Raji (cell line): Measurements from ENCODE around the gene YWHAB.

Source experiments
- POLR2A ChIP-seq: IDR thresholded peaks from 2 replicates; pipeline ENCODE4 v1.6.1; 2011; ENCODE audit warnings: low read depth, low read length, control low read depth; ENCODE audit not compliant: insufficient read depth

YWHAB gene

DNA sequence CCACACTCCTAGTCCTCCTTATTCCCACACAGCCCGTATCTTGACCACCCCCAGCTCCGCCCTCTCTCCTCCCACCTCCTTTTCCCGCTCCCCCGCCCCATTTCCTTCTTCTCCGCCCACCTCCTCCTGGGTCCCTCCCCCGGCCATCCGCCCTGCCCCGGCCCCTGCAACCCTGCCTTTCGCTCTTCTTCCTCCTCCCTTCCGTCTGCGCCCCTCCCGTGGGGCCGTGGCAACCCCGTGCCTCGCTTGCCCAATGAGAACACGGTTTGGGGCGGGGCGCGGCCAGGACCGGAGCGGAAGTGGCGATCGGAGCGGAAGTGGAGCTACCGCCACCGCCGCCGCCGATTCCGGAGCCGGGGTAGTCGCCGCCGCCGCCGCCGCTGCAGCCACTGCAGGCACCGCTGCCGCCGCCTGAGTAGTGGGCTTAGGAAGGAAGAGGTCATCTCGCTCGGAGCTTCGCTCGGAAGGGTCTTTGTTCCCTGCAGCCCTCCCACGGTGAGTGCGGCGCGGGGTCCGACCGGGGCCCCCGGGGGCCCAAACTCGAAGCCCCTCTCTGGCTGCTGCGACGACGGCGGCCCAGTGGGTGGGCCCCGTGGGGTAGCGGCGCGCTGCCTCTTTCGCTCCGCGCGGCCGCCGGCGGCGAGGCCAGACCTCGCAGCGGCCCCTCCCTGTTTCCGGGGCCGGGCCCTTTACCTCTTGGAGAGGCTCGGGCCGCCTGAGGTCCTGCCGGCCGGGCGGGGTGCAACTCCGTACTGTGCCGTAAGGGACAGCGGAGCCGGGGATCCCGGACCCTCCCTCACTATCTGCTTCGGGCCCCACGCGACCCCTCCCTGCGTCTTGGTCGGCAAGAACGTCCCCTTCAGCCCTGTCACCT, at the start of gene YWHAB:
YWHAB (plus strand) TSS at position 314 of the 874 bp plus-strand sequence. CDS start 15,829 bp downstream, outside the sequence.
- peak; percentile 67 for TF ChIP-seq POLR2A

DNA sequence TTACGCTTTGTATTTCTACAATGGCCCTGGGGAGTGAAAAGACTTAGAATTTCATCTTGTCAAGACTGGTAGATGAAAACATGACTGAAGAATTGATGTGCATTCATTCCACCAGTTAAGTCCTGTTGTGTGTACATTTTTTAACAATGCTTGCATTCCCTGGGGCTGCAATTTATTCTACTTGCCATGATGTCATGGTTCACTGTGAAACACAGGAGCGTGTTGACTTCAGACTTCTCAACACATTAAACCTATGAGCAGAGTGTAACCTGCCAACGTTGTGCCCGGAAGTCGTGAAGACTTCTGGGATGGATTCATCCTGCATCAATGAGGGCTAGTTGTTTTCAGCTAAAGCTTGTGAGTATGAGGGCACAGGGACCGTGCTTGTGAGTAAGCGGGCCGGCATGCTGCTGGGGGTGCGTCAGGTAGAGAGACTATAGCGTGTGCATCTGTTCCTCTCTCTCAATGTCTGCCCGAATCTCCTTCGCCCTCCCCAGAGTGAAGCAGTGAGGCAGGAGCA, 48.8 kb upstream of the YWHAB start:
- TF ChIP-seq POLR2A: no peak

DNA sequence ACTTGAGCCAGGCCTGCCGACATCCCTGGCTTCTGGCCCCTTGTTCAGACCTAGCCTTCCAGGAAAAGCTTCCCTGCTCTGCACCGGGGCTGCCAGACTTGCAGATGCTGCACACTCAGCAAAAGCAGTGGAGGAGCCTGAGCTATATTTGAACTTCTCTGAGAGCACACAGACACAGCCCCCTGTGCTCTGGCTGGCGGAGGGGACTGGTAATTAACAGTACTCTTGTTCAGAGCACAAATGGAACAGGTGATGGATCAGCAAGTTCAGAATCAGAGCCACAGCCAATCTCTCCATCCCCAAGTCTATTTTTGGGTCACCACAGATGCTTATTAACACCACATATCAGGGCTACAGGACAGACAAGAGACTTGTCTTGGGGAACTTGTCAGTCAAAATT, 47.6 kb upstream of the YWHAB start:
- no peak for TF ChIP-seq POLR2A

DNA sequence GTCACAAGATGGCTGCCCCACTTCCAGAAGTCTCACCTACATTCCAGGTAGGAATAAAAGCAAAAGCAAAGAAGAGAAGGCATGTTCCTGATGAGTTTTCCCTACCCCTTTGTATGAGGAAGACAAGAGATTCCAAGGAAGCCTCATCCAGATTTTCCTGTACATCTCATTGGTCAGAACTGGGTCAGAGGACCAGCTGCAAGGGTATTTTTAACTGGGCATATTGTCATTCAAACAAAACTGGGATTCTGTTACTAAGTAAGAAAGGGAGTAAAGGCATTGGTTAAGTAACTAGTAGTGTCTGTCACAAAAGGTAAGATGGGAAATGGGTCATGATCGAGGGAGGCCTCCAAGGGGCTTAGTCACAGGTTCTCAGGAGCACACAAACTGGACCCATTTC, 47.0 kb upstream of the YWHAB start:
- no peak for TF ChIP-seq POLR2A

DNA sequence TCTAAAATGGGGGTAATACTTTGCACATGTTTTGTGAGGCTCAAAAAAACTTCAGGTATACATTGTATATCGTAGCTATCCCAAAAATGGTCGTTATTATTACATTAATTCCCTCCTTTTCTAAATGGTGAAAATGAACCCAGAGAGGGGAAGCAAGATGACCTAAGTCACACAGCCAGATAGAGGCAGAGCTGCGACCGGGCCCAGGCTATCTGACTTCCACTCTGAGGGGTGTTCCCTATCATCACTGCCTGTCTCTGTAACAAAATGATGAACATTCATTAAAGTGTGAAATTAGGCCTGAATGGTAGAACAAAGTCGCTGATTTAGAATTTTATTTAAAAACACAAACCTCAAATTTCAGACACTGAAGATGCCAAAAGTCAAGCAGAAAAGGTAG, 46.0 kb upstream of the YWHAB start:
- TF ChIP-seq POLR2A: no peak

DNA sequence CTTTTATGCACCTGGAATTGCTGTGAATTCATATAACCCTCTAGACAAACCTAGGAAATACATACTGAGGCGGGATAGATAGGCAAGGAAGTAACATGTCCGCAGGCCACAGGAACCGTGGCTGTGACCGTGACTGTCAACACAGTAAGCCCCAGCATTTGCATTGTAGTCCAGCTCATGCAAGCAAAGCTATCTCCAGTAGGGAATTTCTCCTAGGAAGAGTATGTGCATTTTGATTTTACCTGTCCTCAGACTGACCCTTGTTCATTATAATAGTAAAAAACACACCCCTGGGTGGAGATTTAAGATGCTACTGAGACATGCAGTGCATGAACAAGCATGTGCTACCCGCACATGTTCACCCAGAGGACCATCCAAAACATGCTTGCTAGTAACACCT, 44.7 kb upstream of the YWHAB start:
- no peak for TF ChIP-seq POLR2A

DNA sequence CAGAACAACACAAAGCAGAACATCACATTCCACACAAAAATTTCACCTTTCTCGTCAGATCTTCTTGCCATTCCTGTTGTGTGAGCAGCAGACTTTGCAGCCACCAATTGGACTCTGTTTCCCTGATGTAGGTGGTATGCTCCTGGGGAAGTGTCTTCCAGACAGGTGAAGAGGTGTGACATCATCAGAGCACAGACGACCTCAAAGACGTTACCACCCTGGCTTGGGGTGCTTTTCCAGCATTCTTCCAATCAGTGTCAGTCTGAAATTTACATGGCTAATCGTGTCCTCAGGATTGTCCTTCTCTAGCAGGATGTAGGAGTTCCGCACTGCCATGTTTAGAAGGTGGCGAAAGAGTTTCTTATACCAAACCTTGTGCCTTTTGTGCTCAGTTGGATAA, 43.5 kb upstream of the YWHAB start:
- no peak for TF ChIP-seq POLR2A

DNA sequence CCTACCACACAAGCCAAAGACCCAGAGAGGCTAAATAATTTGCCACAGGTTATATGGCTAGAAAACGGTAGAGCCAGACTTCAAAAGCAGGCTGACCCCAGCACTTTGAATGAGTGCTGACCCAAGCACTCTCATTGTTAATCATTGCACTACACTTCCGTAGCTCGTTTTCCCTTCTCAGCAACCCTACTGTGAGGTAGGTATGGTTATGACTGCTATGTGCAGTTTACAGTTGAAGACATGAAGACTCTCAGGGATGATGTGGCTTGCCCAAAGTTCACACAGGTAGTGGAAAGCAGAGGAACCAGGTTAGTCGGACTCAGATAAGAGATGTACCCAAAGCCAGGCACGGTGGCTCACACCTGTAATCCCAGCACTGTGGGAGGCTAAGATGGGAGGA, 41.6 kb upstream of the YWHAB start:
- no peak for TF ChIP-seq POLR2A

DNA sequence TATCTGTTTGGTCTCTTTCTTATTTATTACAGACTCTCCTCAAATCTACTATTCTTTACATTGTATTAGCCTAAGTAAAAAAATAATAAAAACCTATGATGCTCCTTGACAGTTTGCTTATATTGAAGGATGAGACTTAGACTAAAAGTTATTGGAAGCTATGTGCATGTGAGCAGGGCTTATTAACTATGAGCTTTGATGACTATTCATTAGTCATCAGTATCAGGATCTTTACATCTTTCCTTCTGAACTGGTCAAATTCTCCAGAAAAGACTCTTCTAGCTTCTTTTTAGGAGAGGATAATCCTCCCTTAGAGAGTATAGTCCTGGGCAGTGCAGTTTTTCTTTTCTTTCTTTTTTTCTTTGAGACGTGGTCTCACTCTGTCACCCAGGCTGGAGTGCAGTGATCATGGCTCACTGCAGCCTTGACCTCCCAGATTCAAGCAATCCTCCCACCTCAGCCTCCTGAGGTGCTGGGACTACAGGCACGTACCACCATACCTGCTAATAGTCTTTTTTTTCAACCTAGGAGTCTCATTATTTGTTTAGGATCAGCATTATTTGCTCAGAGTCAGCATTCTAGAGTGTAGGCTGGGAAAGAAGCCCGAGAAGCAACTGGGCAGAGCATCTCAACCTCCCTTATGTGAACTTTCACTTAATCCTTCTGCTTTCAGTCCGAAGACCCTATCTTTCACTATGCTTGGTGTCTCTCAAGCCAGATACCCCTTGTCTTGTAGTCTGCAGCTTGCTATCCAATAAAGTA, 37.1 kb upstream of the YWHAB start:
- TF ChIP-seq POLR2A: no peak

DNA sequence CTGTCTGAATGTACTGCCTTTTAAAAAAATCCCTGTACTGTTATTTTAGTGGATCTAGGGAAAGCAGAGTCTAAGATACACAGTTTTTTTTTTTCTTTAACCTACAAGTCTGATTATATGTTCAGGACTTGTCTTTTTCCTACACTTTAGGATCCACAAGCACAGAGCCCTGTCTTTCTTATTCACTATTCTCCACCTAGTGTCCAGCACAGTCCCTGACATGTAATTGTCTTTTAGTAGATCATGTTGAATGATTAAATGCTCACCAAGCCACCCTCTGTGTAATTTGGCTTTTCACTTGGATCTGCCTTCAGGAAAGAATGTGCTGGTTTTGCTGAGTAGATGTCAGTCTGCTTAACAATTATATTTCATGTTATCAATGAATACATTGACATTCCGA, 35.8 kb upstream of the YWHAB start:
- no peak for TF ChIP-seq POLR2A

DNA sequence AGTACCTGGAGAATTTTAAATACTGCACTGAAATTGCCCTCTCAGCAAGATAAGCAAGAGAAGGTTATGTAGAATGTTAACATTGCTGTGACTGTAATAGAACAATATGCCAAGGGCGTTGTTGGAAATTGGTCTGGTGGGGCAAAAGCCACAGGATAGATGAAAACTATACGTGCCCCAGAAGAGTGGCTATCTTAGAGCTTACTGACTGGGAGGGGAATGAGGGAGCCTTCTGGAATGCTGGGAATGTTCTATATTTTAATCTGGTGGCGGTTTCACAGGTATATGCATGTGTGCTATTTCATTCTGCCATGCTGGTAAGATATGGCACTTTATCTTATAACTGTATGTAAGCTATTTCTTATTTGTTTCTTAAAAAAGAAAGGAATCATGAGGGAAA, 35.2 kb upstream of the YWHAB start:
- TF ChIP-seq POLR2A: no peak

DNA sequence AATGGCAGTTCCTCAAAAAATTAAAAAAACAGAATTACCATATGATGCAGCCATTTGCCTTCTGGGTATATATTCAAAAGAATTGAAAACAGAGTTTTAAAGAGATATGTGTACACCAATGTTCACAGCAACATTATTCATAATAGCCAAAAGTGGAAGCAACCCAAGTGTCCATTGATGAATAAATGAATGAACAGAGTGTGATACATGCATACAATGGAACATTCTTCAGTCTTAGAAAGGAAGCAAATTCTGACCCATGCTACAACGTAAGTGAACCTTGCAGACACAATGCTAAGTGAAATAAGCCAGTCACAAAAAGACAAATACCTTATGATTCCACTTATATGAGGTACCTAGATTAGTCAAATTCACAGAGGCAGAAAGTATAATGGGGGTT, 34.7 kb upstream of the YWHAB start:
- no peak for TF ChIP-seq POLR2A

DNA sequence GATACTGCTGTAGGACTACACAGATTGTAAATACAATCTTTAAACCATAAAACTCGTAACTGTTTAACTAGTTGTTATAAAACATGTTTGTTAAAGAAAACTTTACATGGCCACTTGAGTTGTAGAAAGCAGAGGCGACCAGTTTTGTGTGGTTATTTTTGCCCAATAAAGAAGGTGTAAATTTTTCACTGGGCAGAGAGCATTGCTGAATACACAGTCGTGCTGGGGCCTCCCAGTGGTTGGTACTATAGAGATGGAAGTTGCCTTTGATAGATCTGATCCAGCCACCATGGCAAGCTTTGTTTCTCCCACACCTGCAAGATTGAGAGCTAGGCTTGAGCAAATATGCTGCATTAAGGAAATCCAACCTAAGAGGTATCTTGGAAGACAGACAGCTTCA, 34.0 kb upstream of the YWHAB start:
- TF ChIP-seq POLR2A: no peak

DNA sequence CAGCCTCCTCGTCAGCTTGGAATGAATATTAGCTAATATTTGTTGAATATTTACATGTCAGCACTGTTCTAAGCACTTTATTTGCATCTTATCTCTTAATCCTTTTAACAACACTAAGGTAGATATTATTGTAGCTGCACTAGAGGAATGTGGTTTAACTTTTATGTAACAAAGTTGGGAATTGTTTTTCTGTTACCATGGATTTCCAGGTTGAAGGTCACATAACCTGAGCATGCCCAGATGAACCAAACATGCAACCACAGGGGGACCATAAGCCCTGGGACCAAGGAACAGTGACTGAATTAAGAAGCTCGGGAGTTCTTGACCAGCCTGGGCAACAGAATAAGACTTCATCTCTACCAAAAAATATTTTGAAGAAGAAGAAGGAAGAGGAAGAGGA, 29.1 kb upstream of the YWHAB start:
- no peak for TF ChIP-seq POLR2A

DNA sequence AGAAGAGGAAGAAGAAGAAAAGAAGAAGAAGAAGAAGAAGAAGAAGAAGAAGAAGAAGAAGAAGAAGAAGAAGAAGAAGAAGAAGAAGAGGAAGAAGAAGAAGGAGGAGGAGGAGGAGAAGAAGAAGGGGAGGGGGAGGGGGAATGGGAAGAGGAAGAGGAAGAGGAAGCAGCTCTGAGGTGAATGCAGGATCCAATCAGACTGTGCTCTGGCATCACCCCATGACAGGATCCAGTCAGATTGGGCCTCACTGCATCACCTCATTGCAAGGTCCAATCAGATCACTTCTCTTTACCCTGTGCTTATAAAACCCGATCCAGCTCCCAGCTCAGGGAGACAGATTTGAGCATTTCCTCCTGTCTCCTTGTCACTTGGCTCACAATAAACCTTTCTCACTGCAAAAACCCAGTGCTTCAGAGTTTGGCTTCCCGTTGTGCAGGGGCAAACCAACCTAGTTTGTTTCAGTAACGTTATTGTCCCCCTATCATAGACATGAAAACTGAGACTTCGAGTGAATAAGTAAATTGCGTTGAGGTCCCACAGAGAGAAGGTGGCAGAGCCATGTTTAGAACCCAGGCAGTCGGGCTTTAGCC, 28.6 kb upstream of the YWHAB start:
- no peak for TF ChIP-seq POLR2A
